T-helper 9 cell (primary cell): ENCODE results near the gene SCFD2.
"Not testable (repeated sequence)": the region's sequence is repeated elsewhere in the genome, so short reads cannot be mapped to it uniquely, and the experiment has no call there.

Experiments
- DNase-seq: peaks from one replicate; pipeline ENCODE4 v3.0.0-alpha.2; 2020

Gene SCFD2

DNA sequence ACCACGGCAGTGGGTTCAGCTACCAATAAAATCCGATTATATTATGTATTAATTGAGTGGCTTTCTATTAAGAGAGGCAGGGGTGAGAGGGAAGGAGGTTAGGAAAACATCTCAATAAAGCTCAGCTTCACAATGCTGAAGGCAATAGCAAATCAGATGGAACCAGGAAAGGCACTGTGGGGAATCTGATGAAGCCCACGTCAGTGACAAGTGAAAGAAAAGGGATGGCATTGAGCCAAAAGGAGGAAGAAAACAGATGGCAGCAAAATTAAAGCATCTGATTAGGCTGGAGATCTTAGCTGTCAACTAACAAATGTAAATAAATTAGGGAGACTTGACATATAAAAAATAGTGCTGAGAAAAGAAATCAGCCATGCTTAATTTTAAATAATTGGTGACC, 322.8 kb downstream of the SCFD2 start:
- DNase-seq: no peak

DNA sequence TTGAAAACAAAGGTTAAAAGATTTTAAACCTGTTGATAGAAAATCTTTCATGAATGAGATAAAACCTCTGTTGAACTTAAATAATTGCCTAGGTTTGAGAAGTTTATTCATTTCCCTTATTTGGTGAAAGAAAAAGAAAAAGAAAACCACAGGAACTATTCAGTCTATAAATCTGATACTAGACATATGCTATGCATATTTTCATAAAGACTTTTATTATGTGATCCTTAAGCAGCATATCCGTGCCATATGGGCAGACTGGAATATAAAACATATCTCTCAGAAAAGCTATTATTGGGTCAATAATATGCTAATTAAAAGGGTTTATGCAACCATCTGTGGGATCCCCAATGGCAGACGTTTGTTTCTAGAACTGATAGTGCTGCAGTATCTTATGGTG, 325.0 kb downstream of the SCFD2 start:
- DNase-seq: no peak

DNA sequence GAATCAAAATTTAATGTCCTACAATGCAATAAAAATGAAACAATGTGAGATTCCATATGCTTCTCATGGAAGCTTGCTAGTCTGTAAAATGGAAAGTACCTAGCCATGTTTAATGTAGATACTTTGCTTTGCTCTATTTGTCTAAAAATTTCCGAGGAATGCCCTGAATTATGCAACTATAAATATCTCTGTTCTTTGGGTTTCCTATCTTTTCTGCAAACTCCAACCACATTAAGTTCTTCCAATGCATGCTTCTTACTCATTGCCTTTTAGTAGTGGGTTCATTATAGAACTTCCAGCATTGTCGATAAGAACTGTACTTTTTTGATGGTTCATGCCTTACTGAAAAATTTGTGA, 325.4 kb downstream of the SCFD2 start:
- DNase-seq: no peak

DNA sequence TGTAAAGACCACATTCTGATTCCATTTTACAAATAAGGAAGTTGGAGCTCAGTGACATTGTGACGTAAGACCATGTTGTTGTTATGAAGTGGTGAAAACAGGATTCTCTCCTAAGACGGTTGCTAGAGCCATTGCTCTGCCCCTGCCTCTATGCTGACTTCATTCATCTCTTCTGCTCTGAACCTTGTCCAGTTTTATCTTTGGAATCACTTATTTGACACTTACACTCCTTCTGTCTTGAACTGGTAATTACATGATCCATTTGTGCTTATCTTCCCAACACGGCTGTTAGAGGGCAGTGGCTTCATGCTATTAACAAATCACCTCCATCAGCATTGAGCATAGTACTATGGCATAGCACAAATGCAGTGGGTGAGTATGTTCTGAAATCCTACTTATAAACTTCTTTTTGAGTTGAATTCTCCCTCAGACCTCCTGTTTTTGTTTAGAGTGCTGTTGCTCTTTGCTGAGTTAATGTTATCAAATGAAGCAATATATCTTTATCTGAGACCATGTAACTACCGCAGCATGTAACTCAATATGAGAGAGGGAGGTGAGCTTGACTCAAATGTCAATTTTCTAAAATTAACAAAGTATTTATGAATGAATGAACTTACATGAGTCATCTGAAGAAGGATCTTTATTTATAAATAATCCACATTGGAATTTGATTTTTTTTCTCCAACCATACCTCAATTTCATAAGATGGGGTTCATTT, 326.0 kb downstream of the SCFD2 start:
- DNase-seq: no peak

DNA sequence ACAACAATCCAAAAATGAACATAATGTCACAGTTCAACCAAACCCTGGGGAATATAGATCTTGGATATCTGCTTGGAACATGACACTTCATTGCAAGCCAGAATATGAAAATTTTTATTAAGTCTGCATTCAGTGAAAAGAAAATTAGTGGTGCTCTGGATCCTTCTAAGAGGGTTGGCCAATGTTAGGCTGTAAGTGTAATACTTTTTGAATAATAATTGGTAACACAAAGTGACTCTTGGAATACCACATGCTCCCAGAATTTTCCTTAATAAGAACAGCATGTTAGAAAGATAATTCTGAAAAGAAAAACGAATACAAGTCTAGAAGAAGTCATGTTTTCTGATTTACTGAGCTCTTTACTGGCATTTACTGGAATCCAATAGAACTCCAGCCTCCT, 328.0 kb downstream of the SCFD2 start:
- DNase-seq: no peak

DNA sequence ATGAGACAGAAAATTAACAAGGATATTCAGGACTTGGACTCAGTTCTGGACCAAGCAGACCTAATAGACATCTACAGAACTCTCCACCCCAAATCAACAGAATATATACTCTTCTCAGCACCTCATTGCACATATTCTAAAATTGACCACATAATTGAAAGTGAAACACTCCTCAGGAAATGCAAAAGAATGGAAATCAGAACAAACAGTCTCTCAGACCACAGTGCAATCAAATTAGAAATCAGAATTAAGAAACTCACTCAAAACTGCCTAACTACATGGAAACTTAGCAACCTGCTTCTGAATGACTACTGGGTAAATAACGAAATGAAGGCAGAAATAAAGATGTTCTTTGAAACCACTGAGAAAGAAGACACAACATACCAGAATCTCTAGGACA, 333.0 kb downstream of the SCFD2 start:
- DNase-seq: not testable (repeated sequence)

DNA sequence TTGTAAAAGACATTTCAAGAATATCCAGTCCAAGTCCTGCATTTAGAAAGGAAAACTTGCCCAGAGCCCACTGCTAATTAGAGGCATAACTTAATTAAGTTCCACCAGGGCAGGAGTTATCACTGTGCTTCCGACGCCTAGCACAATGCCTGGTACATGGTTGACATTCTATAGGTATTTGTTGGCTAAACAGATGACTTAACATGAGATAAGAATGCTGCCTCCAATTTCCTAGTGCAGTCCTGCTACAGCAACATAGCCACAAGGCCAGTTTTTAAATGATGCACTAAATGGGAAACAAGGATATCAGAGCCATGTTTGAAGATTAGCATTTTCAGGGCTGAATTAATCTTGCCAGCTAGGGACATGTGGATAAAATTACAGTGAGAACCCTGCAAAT, 339.6 kb downstream of the SCFD2 start:
- DNase-seq: no peak

DNA sequence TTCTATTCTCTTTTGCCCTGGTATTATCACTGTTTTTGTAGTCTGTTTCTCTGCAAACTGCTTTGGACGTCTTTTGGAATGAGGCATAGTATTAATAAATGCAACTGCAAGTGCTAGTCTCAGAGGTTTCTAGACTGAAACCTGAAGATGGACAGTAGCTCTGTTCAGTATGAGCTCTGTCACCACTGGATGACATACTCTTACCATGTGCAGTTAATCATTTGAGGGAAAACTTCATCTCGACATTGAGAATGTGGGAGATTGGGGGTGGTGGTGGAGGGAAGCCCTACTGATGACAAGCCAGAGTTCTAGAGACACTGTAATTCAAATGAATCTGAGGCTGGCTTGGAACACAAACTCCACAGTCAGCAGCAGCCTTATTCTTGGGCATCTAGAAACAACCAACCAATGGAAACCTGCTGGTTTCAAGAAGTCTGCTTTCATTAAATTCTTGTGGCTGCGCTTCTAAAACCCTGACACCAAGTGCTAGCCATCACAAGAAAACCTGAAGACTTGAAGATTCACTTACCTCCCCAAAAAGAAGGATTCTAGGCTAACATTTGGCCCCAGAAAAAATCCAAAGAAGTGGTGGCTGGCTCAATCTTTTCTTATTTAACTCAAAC, 342.1 kb downstream of the SCFD2 start:
- no peak for DNase-seq

DNA sequence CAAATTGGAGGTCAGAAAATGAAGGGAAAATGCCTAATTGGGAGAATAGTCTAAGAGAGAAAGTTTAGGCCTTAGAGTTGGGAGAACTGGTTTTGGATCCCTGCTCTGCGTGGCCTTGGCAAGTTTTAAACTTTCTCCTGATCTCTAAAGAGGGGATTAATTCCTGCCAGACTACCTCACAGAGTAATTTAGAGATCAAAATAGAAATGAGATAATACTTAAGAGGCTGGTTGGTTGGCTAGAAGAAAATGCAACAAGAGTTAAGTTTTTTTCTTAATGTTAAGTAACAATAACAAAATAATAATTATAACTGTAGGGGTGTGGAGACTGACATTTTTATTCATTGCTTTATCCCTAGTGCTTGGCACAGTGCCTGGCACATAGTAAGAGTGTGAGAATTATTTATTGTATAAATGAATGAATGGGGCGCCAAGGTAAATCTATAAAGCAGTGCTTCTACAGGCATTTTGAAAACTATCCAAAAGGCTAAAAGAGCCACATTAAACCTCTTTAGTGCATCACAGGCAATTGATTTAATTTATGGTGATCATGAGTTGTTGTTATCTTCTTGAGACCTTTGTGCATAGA, 343.3 kb downstream of the SCFD2 start:
- DNase-seq: no peak

DNA sequence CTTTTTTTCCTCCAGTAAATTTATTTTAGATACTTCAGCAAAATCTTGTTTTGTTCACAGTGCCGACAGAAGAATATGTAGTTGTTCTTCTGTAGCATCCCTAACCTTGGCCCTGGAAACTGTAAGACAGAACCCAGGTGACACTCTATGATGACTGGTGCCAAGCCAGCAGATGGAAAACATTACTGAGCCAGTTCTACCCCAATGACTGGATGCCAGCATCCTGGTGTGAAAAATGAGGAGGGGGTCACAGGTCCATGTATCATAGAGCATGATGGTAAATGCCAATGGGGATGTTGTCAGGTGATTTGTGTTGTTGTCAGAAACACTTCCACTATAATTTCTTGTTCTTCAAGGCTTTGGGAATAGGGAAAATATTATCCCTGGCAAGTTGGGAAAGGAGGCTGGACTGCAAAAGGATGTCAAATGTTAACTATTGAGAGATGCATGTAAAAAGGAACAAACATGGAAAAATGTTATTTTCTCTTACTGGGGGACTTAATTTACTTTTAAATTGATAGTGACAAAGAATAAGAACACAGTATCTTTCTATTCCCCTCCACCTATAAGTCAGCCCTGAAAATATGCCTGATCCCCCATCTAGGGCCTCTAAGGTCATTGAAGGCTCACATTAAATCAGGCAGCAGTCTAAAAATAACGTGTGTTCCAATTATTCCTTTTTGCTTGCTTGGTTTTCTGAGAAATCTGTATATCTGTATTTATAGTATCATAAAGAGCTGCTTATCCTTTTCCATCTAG, 343.9 kb downstream of the SCFD2 start:
- no peak for DNase-seq

DNA sequence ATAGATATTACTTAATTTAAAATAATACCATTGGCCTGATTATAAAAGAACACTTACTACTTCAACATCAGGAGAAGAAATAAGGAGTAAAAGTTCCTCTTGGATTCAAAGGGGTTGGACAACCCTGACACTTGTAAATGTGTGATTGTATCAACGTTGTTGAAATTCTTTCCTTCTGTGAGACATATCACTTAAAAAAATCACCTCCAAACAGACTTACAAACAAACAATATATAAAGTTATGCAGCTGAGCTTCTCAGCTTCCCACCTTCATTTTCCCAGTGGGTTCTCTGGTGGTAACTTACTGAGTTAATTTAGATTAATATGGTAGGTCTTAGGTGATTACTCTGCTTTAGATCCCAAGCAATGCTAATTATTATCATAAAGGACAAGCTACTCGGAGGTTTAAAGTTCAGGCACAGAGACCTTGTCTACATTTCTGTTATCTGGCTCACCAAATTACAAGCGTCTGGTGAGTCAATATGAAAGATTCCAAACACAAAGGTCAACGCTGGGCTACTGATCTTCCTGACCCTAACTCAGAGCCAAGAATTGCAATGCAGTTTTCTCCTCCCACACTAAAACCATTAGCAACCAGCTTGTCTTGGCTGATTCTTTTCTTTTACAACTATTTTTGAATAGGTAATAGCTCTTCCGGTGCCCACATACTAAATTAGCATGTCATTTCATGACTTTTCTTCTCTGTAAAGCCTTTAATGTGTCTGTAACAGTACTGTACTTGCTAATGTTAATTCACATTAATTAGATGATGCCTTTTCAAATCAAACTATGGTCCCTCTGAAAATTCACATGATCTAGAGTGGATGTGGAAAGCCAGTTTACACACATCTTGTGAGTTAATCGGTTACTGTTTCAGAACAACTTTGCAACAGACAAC, 346.1 kb downstream of the SCFD2 start:
- DNase-seq: no peak

DNA sequence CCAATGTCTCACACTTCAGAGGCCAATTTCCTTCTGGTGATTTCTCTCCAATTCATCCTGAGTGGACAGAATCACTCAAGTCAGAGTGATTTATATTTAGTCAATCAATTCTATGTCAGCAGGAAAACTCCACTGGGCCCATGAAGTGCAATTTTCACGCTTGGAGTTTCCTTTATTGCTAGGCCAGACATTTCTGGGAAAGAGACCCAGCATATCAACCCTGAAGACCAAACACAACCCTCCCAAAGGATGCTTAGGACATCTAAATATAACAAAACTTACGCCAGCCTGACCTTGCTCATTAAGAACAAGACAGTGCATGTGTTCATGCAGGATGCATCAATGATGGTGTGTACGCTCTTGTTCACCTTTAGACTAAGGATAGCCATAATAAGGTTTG, 347.4 kb downstream of the SCFD2 start:
- DNase-seq: no peak

DNA sequence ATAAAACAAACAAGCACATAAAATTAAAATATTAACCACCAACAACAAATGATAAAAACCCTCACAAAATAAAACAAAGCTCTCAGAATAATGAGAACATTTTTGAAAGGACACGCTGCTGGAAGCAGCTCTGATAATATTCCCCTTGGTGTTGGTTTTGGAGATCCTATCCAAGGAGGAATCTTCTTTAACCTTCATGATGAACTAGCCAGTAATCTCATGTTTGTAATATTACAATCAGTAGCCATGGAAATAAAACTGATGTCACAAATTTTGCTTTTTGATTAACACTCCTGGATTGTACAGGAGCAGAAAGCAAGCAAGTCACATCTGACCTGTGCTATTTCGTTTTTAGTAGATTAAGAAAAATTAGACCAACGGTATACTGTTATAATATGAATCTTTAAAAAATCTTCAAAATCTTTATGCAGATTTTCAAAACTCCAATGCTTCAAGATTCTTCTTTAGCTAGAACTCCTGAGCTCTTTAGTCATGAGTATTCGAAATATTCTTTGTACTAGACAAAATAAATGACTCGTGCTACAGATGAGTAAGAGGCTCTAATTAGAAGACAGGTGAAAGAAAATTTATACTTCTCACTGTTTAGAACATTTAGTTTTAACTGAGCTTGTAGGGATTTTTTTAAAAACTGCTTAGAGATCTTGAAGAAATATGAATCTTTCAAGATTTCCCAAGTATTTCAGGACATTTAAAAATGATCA, 349.6 kb downstream of the SCFD2 start:
- no peak for DNase-seq

DNA sequence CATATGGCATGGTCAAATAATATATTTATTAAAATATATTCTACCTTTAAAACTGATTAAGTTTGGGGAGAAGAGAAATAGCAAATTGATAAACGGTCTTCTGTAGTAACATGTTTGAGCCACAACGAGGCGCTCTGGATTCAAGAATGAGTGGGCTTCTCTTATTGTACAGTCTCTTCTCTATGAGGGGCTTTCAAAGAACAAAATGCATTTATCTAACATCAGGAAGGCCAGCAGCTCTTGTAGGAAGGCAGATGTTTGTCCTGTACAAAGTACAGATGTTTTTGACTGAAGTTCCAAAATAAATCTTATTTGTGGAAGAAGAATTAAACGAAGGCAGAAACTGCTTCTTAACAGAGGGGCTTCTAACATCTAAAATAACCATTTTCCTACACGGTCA, 350.2 kb downstream of the SCFD2 start:
- no peak for DNase-seq

DNA sequence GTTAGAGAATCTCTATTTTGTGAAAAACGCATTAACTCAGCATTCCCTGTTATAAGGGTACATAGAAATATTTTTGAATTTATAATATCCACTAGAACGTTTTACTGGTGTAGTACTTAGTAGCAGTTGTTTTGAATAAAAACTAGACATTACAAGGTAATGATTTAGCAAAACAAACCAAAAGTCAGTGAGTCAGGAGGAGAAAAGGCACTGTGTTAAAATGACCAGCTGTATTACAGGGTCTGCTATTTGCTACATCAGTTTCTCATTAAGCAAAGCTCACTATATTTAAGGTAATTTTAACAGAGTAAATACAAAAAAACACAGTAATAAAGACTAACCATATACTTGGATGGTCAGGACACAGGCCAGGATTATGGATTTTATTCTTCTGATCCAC, 351.0 kb downstream of the SCFD2 start:
- no peak for DNase-seq

DNA sequence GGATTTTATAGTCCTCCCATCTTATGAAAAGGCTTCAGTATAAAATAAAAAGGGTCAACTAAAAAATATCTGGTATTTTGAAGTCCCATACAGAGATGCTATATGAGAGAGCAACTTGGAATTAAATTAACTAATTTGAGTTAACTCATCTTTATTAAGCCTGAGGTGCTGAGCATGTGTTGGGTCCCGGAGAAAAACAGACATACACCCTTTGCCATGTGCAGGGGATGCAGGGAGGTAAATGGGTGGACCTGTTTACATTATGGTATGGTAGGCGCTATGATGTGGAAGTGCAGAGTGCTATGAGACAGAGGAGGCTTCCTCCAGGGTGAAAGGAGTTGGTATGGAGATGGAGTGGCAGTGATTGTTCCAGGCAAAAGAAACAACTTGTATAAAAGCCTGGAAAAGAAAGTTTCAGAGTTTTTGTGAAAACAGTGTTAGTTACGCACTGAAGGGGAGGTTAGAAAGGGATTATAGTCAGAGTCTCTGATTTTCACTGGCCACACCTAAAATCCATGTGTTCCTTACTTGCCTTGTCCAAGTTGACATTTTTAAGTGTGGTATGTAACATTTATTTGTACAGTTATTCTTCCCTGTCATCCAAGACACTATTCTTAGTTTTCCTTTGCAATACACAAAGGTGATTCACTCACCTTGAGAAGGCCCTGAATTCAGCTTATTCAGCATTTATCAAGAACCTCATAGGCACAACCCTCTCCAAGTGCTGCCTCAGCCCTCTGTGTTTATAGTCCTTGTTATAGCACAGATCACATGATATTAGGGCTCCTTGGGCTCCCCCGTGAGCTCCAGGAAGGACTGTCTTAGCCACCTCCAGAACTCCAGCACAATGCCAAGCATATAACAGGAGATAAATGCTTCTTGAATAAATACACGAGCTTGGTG, 351.7 kb downstream of the SCFD2 start:
- no peak for DNase-seq

DNA sequence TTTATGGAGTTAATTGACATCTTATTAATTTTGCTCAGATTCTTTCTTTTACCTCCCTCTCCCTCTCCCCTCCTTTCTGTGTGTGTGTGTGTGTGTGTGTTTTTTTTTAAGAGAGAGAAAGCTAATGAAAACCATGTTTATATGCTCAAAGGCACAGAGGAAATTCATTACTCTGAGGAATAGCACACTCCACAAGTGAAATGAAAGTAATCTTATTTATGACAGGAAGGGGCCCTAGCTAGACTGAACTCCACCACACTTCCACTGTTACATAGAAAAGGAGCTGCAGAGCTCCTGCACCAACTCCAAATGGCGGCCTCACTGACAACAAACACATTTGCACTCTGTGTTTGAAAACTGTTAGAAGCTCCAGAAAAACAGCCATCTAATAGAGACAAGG, 353.1 kb downstream of the SCFD2 start:
- no peak for DNase-seq

DNA sequence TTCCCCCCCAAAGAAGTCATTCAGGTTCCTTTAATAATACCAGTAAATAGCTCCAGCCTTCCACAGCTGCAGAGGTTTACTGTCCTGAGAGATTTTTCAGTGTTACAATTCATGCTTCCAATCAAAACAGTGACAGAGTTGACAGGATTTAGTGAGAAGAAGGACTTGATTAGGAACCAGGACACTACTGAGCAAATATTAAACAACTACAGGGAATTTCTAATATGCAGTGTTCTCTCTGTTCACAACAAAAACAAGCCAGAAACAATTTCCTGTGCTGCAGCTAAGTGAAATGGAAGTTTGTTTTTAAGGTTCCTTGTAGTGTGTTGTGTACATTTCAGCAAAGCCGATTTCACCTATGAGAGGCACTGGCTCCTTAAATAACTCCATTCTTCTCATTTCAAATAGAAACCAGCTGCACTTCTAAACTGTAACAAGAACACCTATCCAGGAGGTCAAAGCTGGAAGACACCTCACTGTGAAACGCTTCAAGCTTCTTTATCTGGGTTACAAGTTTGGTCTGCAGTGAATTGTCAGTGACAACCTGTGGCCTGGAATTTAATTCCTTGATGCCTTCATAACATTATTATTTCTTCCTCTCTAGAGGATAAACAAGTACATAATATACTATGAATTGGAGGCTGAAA, 354.5 kb downstream of the SCFD2 start:
- no peak for DNase-seq

DNA sequence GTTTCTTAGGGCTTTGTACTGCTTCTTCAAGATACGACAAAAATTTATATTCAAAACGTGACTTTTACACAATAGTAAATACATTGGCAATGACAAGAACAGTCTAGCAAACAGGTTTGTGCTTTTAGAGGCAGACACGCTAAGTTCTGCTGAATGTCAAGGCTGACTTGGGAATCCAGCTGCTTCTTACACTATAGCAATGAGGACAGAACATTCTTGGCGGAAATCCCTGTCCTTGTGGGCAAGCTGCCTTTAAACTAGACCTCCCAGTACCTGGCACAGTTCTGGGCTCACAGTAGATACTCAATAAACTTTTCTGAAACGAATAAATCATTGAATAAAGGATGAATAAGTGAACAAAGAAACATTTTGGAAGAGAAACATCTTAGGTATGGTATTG, 355.5 kb downstream of the SCFD2 start:
- DNase-seq: no peak

DNA sequence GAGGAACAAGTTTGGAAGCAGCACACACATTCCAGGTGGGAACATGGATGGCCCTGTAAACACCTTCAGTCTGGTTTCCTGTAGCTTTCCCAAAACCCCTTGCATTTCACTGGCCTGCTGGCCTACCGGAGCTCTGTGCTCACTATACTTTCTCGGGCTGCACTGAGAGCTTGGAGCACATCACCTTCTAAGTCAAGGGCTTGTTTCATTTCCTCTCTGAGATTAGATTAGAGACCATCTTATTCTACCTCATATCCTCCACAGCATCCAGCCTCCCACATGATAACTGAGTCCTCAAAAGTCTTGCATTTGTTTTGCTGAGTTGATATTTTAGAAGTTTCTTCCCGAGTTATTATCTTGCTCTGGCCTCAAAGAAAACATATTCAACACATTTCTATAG, 356.0 kb downstream of the SCFD2 start:
- no peak for DNase-seq

DNA sequence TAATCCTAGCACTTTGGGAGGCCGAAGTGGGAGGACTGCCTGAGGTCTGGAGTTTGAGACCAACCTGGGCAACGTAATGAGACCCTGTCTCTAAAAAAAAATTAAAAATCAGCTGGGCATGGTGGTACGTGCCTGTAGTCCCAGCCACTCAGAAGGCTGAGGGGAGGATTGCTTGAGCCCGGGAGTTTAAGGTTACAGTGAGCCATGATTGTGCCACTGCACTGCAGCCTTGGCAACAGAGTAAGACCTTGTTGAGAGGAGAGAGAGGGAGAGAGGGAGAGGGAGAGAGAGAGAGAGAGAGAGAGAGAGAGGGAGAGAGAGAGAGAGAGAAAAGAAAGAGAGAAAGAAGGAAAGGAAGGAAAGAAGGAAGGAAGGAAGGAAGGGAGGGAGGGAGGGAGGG, 358.8 kb downstream of the SCFD2 start:
- no peak for DNase-seq
